Lower leg skin (tissue), 3 donors: ENCODE results near the gene POLR2J3.
"Not testable (repeated sequence)": the region's sequence is repeated elsewhere in the genome, so short reads cannot be mapped to it uniquely, and the experiment has no call there.

Experiments used
- CTCF ChIP-seq, 3 donors: fragments of 450-650 bp; IDR thresholded peaks; one replicate each; pipeline ENCODE4 v1.5.1; 2016; ENCODE audit warnings: antibody characterized with exemption in 3 of 3, mild to moderate bottlenecking in 3 of 3, moderate library complexity in 2 of 3
- POLR2A ChIP-seq, 2 donors: fragments of 450-650 bp; IDR thresholded peaks; one replicate each; pipeline ENCODE4 v1.6.1; 2016 to 2017; ENCODE audit warnings: antibody characterized with exemption in 2 of 2, mild to moderate bottlenecking in 1 of 2, moderate library complexity in 1 of 2

- not testable (repeated sequence) for TF ChIP-seq CTCF, POLR2A (IDR thresholded peaks at IDR 0.05)
Measured at GRCh38 chr7:102517550-102518147, 54.7 kb downstream of the POLR2J3 start, which contains the start of gene RASA4B.
